Adrenal gland (tissue), 12 donors: Measurements from ENCODE around the gene SYK. TPM values are rescaled to one million over a fixed set of nuclear protein-coding genes. Genes with fewer than 3 reads are reported as not detected.

Experiments used
- DNase-seq, 7 donors: peaks; one replicate each; pipeline ENCODE4 v3.0.0-alpha.2; 2019 to 2020
- H3K27ac ChIP-seq, 5 donors: fragments of 200-600 bp; sonication (generic) in 4 of 5; 1 replicate in 3 of 5; 2 replicates in 2 of 5; pipeline versions ENCODE4 v1.5.1 to v1.8.0; 2016 to 2020; ENCODE audit warnings: mild to moderate bottlenecking in 1 of 5
- H3K27me3 ChIP-seq: fragments of 200-600 bp; 2 replicates; pipeline ENCODE4 v1.8.0; 2021
- H3K36me3 ChIP-seq, 2 donors: fragments of 200-600 bp; replicated peaks in 1 of 2; 1 replicate in 1 of 2; 2 replicates in 1 of 2; pipeline versions ENCODE4 v1.5.1 to v1.8.0; 2018 to 2022
- H3K4me1 ChIP-seq, 2 donors: fragments of 200-600 bp; replicated peaks in 1 of 2; 1 replicate in 1 of 2; 2 replicates in 1 of 2; pipeline versions ENCODE4 v1.5.1 to v1.8.0; 2018 to 2021
- H3K4me3 ChIP-seq, 4 donors: fragments of 200-600 bp; sonication (generic) in 3 of 4; one replicate each; pipeline ENCODE4 v1.5.1; 2016 to 2018
- H3K9me3 ChIP-seq, 3 donors: fragments of 200-600 bp; sonication (generic) in 1 of 3; replicated peaks in 1 of 3; 1 replicate in 2 of 3; 2 replicates in 1 of 3; pipeline versions ENCODE4 v1.5.1 to v1.8.0; 2016 to 2021
- POLR2A ChIP-seq, 2 donors: fragments of 450-650 bp; IDR thresholded peaks; one replicate each; pipeline ENCODE4 v1.6.1; 2017; ENCODE audit warnings: antibody characterized with exemption in 2 of 2, mild to moderate bottlenecking in 2 of 2, moderate library complexity in 1 of 2
- WGBS, 4 donors: extraction: QIAGEN DNeasy Blood & Tissue Kit in 2 of 4; methylation state at CpG; one replicate each; pipeline versions ENCODE4 v1.1.5 to v1.1.7; 2013 to 2017; 5-methylcytosine and 5-hydroxymethylcytosine counted together
- intact Hi-C, 2 donors: fragments of 100-400 bp; cut with DNase I; formaldehyde crosslinking; loops; one replicate each; pipeline versions ENCODE4 v1.14.1 to v1.15.0; 2022 to 2023
- polyA plus RNA-seq, 3 donors: library from polyadenylated mRNA; stranded (reverse); fragments of 200-250 nt in 2 of 3; fragments of 350-450 nt in 1 of 3; fragmentation: Illumina TruSeq in 1 of 3; extraction: RNeasy Lipid Tissue Mini Kit (QIAGEN cat#74804) in 1 of 3; gene quantifications; one replicate each; pipeline ENCODE4 v1.2.3, GENCODE V29; 2013 to 2014
- total RNA-seq, 9 donors: library from RNA; depleted of rRNA in 4 of 9; stranded (reverse); fragments of >200 nt in 4 of 9; fragments of 120-200 nt in 1 of 9; fragmentation: NEBNext Ultra II Directional in 1 of 9; extraction: Animal tissue kit (Norgen Biotek cat#: 25700) in 1 of 9; gene quantifications; one replicate each; pipeline versions ENCODE4 v1.1.0 to v1.2.4, GENCODE V29; 2013 to 2023
- TF ChIP-seq, protein P1 (sequence below), 6 experiments: fragments of 450-650 bp in 4 of 6; fragments of 200-600 bp in 2 of 6; sonication (generic) in 1 of 6; IDR thresholded peaks; 1 replicate in 5 of 6; 2 replicates in 1 of 6; pipeline versions ENCODE4 v1.5.1 to v1.8.0; 2016 to 2021; ENCODE audit warnings: antibody characterized with exemption in 6 of 6, mild to moderate bottlenecking in 2 of 6, moderate library complexity in 1 of 6
- donor health status: healthy with polysubstance abuse.
- donor health status: Bipolar disorder and iron deficiency.
- donor health status: DM: yes; HTN: yes; CAD: no.
- donor health status: DM: no; HTN: no; CAD: no.
- donor health status: DM: no; HTN: no; CAD: no.
- donor health status: DM: yes; HTN: yes; CAD: no.

The SYK gene
- total and polyA plus RNA-seq, 12 donors = 2.0 to 21.5 (median 14.1) TPM

DNA sequence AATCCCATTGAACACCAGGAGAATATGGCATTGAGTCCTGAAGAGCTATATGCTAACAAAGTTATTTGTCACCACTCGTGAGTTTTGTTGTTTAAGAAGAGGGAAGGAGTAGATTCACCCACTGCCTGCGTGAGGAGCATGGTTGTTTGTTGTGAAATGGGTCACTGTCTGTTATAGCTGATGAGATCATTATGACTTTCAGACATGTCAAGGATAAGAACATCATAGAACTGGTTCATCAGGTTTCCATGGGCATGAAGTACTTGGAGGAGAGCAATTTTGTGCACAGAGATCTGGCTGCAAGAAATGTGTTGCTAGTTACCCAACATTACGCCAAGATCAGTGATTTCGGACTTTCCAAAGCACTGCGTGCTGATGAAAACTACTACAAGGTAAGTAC is 76.9 kb downstream of the SYK start:
- H3K27me3 ChIP-seq = no peaks in the 10 kb centered on the region
- WGBS, 4 donors = 77 to 88% (median 81%) methylated on average over 5 of the region's 5 CpGs
- TF ChIP-seq POLR2A (IDR thresholded peaks at IDR 0.05) = no peak
- TF ChIP-seq, protein P1, sequence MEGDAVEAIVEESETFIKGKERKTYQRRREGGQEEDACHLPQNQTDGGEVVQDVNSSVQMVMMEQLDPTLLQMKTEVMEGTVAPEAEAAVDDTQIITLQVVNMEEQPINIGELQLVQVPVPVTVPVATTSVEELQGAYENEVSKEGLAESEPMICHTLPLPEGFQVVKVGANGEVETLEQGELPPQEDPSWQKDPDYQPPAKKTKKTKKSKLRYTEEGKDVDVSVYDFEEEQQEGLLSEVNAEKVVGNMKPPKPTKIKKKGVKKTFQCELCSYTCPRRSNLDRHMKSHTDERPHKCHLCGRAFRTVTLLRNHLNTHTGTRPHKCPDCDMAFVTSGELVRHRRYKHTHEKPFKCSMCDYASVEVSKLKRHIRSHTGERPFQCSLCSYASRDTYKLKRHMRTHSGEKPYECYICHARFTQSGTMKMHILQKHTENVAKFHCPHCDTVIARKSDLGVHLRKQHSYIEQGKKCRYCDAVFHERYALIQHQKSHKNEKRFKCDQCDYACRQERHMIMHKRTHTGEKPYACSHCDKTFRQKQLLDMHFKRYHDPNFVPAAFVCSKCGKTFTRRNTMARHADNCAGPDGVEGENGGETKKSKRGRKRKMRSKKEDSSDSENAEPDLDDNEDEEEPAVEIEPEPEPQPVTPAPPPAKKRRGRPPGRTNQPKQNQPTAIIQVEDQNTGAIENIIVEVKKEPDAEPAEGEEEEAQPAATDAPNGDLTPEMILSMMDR (IDR thresholded peaks at IDR 0.05) = no peak
- DNase-seq = no peak
- H3K36me3 ChIP-seq = no peaks in the 10 kb centered on the region
- intact Hi-C loops = loop anchor here in 1 of 2 donors (10.0 kb wide), 1 partner anchor 734 kb away; no protein-coding TSS in a partner anchor
- H3K4me1 ChIP-seq = no peaks in the 10 kb centered on the region
- no peak overlapping the region for H3K4me3 ChIP-seq
- H3K27ac ChIP-seq = no peak overlapping the region
- H3K9me3 ChIP-seq = no peaks in the 10 kb centered on the region

GRCh38 chr9:90880066-90880465 is 78.4 kb downstream of the SYK start:
- Histone ChIP-seq H3K36me3 (no peaks in the 10 kb centered on the region), H3K4me3 (no peak overlapping the region), H3K9me3 (no peaks in the 10 kb centered on the region), H3K27me3 (no peaks in the 10 kb centered on the region), H3K4me1 (no peaks in the 10 kb centered on the region), H3K27ac (no peak overlapping the region)
- 93 to 95% (median 94%) methylated on average over 2 of the region's 2 CpGs for WGBS, 4 donors
- intact Hi-C loops = no loop called here
- DNase-seq = no peak
- TF ChIP-seq POLR2A (IDR thresholded peaks at IDR 0.05) = no peak
- TF ChIP-seq, protein P1 (IDR thresholded peaks at IDR 0.05) = no peak

DNA sequence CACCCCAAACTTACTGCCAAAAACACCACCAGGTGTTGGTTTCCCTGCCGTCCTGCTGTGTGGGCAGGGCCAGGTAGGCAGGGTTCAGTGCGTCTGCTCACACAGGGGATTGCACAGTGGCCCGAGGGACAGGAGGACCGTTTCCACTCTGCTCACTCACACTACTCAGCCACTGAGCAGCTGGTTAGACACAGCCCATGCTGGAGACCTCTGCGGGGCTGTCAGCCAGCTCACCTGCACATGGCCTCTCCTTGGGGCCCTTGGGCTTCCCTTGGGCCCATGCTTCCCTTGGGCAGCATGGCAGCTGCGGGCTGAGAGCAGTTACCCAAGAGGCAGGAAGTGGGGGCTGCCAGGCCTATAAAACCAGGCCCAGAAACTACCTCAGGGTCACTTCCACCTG is 79.0 kb downstream of the SYK start:
- TF ChIP-seq, protein P1 (IDR thresholded peaks at IDR 0.05) = no peak
- no peak for TF ChIP-seq POLR2A (IDR thresholded peaks at IDR 0.05)
- Histone ChIP-seq H3K27ac (no peak overlapping the region), H3K9me3 (no peaks in the 10 kb centered on the region), H3K27me3 (no peaks in the 10 kb centered on the region), H3K4me1 (no peaks in the 10 kb centered on the region), H3K36me3 (no peaks in the 10 kb centered on the region), H3K4me3 (no peak overlapping the region)
- intact Hi-C loops = no loop called here
- WGBS, 4 donors = 87 to 97% (median 92%) methylated on average over 3 to 6 of the region's 6 CpGs
- DNase-seq = no peak

GRCh38 chr9:90881648-90882047 is 80.0 kb downstream of the SYK start:
- H3K36me3 ChIP-seq = no peaks in the 10 kb centered on the region
- intact Hi-C loops = no loop called here
- 85 to 92% (median 87%) methylated on average over 9 of the region's 9 CpGs for WGBS, 4 donors
- no peaks in the 10 kb centered on the region for H3K27me3 ChIP-seq
- H3K27ac ChIP-seq = no peak overlapping the region
- H3K4me3 ChIP-seq = no peak overlapping the region
- H3K9me3 ChIP-seq = no peaks in the 10 kb centered on the region
- TF ChIP-seq, protein P1 (IDR thresholded peaks at IDR 0.05) = no peak
- TF ChIP-seq POLR2A (IDR thresholded peaks at IDR 0.05) = no peak
- H3K4me1 ChIP-seq = no peaks in the 10 kb centered on the region
- no peak for DNase-seq
